ENCODE measurements around the gene ROBO1. TPM values are rescaled to one million over a fixed set of nuclear protein-coding genes. Genes with fewer than 3 reads are reported as not detected.
"Not testable (repeated sequence)": the region's sequence is repeated elsewhere in the genome, so short reads cannot be mapped to it uniquely, and the experiment has no call there.

Gene ROBO1
- total RNA-seq, 8 experiments from 2014 or later: 45.0 to 147 (median 67.8) TPM

DNA sequence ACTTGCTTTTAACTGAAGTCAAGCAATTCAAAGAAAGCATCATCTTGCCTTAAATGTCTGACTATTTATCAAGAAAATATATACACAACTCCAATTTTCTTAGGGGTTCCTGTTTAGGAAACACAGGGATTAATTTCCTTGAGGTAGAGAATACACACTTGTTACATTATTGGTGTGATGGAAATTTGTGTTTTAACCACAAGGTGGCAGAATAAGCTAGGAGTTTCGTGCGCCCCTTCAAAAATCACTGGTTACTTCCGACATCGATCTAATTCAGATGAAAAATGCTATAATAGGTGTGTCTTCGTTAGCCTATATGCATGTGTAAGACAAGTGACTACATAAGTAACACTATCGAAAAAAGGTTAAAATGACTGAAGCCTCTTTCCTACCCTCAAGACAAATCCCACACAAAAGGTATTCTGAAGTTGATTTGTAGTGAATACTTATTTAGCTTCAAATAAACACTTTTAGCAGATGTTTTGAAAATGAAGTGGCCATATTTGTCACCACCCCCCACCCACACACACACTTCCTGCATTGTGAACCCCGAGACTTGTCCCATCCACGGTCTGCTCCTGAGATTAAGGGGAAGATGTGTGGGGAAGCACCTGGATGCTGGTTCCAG, 246.5 kb downstream of the ROBO1 start:
- H3K4me3 ChIP-seq: no peak overlapping the region
- 0 to 14% (median 2%) methylated on average over 1 to 8 of the region's 8 CpGs for WGBS, 10 experiments
- in situ Hi-C loops (cut with MboI; ENCODE audit: low pct_unique_long_range_greater_than_20kb in 2 of 9, low sequenced_read_pairs in 9 of 9, unreplicated experiment in 9 of 9): loop anchor here in 5 of 9 experiments (25.0 kb wide), 3 partner anchors 434 to 1166 kb away; no protein-coding TSS in a partner anchor
- H3K27ac ChIP-seq: no peak overlapping the region
- peak; percentile 33 to 79 (median 56) for ATAC-seq (replicated peaks in 6 of 8)
- H3K4me1 ChIP-seq (replicated peaks in 1 of 2): peaks cover 0 to 7% of the 10 kb centered on the region in 2 donors

GRCh38 chr3:79517766-79518413, 249.9 kb downstream of the ROBO1 start:
- peak in 4 of 8 experiments; percentile 50 to 67 (median 63) for ATAC-seq (replicated peaks in 6 of 8)
- WGBS, 10 experiments: 0 to 62% (median 25%) methylated on average over 1 to 2 of the region's 2 CpGs; no CpG with 5 or more reads in 1 of the 10 experiments

DNA sequence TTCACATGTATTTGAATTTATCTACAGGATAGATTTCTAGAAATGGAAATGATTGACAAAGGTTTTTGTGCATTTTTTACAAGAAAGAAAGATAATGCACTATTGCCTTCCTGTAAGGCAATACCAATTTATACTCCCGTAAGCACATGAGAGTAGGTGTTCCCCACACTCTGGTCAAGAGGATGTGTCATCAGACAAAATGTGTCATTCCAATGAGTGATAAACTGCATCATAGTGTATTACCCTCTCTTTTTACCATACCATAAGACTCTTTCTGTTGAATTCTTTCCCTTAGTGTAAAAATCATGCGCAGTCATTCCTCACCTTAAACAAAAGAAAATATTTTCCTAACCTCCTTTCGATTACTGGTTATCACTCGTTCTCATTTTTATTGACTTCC, 251.0 kb downstream of the ROBO1 start:
- in situ Hi-C loops (cut with MboI; ENCODE audit: low pct_unique_long_range_greater_than_20kb in 2 of 9, low sequenced_read_pairs in 9 of 9, unreplicated experiment in 9 of 9): loop anchor here in 6 of 9 experiments (10.0 to 25.0 kb wide), 4 partner anchors 429 to 1178 kb away; no protein-coding TSS in a partner anchor

More at GRCh38 chr3:79517766-79518413, 249.9 kb downstream of the ROBO1 start:
- Histone ChIP-seq H3K27ac (no peak overlapping the region), H3K4me1 (replicated peaks in 1 of 2) (peaks cover 0 to 25% of the 10 kb centered on the region in 2 donors), H3K4me3 (no peak overlapping the region)
- in situ Hi-C loops (cut with MboI; ENCODE audit: low pct_unique_long_range_greater_than_20kb in 2 of 9, low sequenced_read_pairs in 9 of 9, unreplicated experiment in 9 of 9): loop anchor here in 6 of 9 experiments (10.0 to 25.0 kb wide), 4 partner anchors 431 to 1177 kb away; no protein-coding TSS in a partner anchor

GRCh38 chr3:79515072-79515471, 252.7 kb downstream of the ROBO1 start:
- Histone ChIP-seq H3K4me1 (replicated peaks in 1 of 2) (peaks cover 0 to 24% of the 10 kb centered on the region in 2 donors), H3K4me3 (no peak overlapping the region), H3K27ac (no peak overlapping the region)
- WGBS, 10 experiments: 0 to 100% (median 67%) methylated on average over 1 to 4 of the region's 4 CpGs
- in situ Hi-C loops (cut with MboI; ENCODE audit: low pct_unique_long_range_greater_than_20kb in 2 of 9, low sequenced_read_pairs in 9 of 9, unreplicated experiment in 9 of 9): loop anchor here in 6 of 9 experiments (10.0 to 25.0 kb wide), 4 partner anchors 428 to 1180 kb away; no protein-coding TSS in a partner anchor
- ATAC-seq (replicated peaks in 6 of 8): peak; percentile 21 to 86 (median 41)

More for the DNA sequence above, 251.0 kb downstream of the ROBO1 start:
- no peak overlapping the region for H3K27ac ChIP-seq
- 52 to 100% (median 91%) methylated on average over 2 to 4 of the region's 4 CpGs for WGBS, 10 experiments
- no peak for ATAC-seq (replicated peaks in 6 of 8)
- H3K4me3 ChIP-seq: no peak overlapping the region
- H3K4me1 ChIP-seq (replicated peaks in 1 of 2): peaks cover 0 to 27% of the 10 kb centered on the region in 2 donors

GRCh38 chr3:79514069-79514468, 253.7 kb downstream of the ROBO1 start:
- H3K4me3 ChIP-seq: no peak overlapping the region
- in situ Hi-C loops (cut with MboI; ENCODE audit: low pct_unique_long_range_greater_than_20kb in 2 of 9, low sequenced_read_pairs in 9 of 9, unreplicated experiment in 9 of 9): loop anchor here in 6 of 9 experiments (10.0 to 25.0 kb wide), 4 partner anchors 427 to 1181 kb away; no protein-coding TSS in a partner anchor
- 43 to 100% (median 85%) methylated on average over 1 to 3 of the region's 3 CpGs; no CpG with 5 or more reads in 4 of the 10 experiments for WGBS, 10 experiments

DNA sequence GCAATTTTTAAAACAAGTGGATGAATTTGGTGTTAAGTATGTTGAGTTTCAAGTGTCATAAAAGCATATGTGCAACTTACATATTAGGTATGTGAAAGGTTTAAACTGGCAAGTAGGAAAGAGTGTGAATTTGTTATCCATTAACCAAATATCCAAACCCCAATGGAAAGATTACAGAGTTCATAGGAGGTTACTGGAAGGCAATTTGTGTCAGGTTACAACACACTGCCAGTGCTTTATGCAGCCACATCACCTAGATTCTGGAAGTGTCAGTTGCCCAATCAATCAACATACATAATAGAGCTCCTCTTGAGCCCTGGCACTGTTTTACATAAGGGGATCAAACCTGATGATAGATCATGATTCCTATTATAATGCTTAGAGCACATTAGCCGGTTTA, 261.0 kb downstream of the ROBO1 start:
- in situ Hi-C loops (cut with MboI; ENCODE audit: low pct_unique_long_range_greater_than_20kb in 2 of 9, low sequenced_read_pairs in 9 of 9, unreplicated experiment in 9 of 9): loop anchor here in 5 of 9 experiments (25.0 kb wide), 3 partner anchors 419 to 1181 kb away; no protein-coding TSS in a partner anchor
- H3K27ac ChIP-seq: no peak overlapping the region
- ATAC-seq (replicated peaks in 6 of 8): no peak
- 29 to 100% (median 56%) methylated on average over 1 of the region's 1 CpG; no CpG with 5 or more reads in 2 of the 10 experiments for WGBS, 10 experiments
- no peaks in the 10 kb centered on the region for H3K4me1 ChIP-seq (replicated peaks in 1 of 2)
- no peak overlapping the region for H3K4me3 ChIP-seq

More at GRCh38 chr3:79514069-79514468, 253.7 kb downstream of the ROBO1 start:
- peaks cover 0 to 24% of the 10 kb centered on the region in 2 donors for H3K4me1 ChIP-seq (replicated peaks in 1 of 2)
- no peak overlapping the region for H3K27ac ChIP-seq
- no peak for ATAC-seq (replicated peaks in 6 of 8)

- not testable (repeated sequence) for H3K27ac ChIP-seq; ATAC-seq (replicated peaks in 6 of 8); H3K4me1 ChIP-seq (replicated peaks in 1 of 2); H3K4me3 ChIP-seq
- in situ Hi-C loops (cut with MboI; ENCODE audit: low pct_unique_long_range_greater_than_20kb in 2 of 9, low sequenced_read_pairs in 9 of 9, unreplicated experiment in 9 of 9): loop anchor here in 5 of 9 experiments (25.0 kb wide), 3 partner anchors 415 to 1185 kb away; no protein-coding TSS in a partner anchor
- no CpG with 5 or more reads among the region's 39 CpGs for WGBS, 10 experiments
These were observed 265.5 kb downstream of the ROBO1 start for GRCh38 chr3:79502216-79502681.

GRCh38 chr3:79497447-79498111, 270.2 kb downstream of the ROBO1 start:
- in situ Hi-C loops (cut with MboI; ENCODE audit: low pct_unique_long_range_greater_than_20kb in 2 of 9, low sequenced_read_pairs in 9 of 9, unreplicated experiment in 9 of 9): loop anchor here in 3 of 9 experiments (25.0 kb wide), 2 partner anchors 110 to 835 kb away; no protein-coding TSS in a partner anchor
- no peak overlapping the region for H3K4me3 ChIP-seq
- no peak for ATAC-seq (replicated peaks in 6 of 8)
- no peaks in the 10 kb centered on the region for H3K4me1 ChIP-seq (replicated peaks in 1 of 2)
- no peak overlapping the region for H3K27ac ChIP-seq
- 13 to 38% (median 23%) methylated on average over 4 to 7 of the region's 7 CpGs for WGBS, 10 experiments

DNA sequence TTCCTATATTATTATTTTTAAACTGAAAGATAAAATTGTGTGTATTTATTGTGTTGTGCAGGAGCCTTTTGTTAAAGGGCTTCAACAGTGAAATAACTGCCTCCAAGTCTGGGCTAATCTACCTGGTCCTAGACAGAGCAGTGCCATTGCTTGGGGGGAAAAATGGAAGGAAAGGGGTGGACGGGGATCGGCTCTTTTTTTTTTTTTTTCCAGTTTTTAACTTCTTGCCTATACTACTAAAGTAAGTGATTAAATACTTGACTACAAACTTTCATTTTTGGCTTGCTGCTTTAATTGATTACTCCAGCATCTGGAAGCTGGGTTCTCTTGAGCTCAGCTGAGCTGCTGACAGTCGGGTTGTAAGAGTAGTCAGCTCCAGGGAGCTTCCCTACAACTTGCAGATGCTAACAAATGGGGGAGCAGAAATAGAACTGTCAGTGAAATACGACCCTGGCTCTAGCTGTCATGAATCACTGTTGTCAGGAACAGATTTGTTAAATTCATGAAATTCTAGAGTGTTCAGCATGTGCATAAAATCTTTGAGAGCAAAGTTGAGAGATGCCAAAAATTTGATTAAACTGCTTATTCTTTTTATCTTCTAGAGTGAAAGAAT, 276.7 kb downstream of the ROBO1 start:
- in situ Hi-C loops (cut with MboI; ENCODE audit: low pct_unique_long_range_greater_than_20kb in 2 of 9, low sequenced_read_pairs in 9 of 9, unreplicated experiment in 9 of 9): loop anchor here in 3 of 9 experiments (25.0 kb wide), 2 partner anchors 104 to 829 kb away; no protein-coding TSS in a partner anchor
- Histone ChIP-seq H3K27ac (no peak overlapping the region), H3K4me1 (replicated peaks in 1 of 2) (no peaks in the 10 kb centered on the region), H3K4me3 (no peak overlapping the region)
- peak in 5 of 8 experiments; percentile 32 to 85 (median 78) for ATAC-seq (replicated peaks in 6 of 8)
- 0 to 100% (median 37%) methylated on average over 1 to 4 of the region's 4 CpGs; no CpG with 5 or more reads in 1 of the 10 experiments for WGBS, 10 experiments

DNA sequence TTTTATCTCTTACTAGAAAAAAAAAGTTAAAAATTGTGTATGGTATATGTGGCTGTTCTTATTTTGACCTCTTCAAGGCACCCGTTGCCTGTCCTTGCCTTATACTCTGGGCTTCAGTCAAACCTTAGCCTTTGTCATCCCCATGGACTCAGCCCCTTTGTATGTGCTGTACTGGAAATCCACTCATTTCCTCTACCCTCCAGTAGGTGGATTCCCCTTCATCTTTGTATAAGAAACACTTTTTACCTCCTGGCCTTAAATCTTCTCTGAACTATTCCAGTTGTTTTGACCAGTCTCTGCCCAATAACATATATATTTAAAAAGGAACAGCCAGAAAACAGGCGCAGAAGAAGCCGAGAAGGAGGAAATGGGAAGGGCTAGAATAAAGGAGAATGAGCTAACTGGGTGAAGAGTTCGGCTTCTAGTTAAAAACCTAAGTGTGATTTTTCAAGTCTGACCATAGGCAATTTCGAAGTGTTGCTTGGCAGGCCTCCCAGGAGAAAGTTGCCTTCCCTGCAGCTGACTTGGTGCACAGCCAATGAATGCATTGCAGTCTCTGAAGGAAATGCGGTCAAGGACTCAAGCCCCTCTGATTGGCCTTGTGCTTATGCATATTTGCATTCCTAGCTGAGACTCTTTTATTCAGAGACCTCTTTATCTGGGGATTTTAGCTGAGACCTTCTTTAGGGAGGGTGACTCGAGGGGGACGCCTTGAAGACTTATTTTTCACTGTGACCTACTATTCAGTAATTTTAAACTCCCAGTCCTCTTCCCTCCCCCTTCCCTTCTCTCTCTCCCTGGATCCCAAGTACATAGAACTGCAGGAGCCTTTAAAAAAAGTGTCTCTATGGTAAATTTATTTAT, 277.4 kb downstream of the ROBO1 start:
- Histone ChIP-seq H3K27ac (no peak overlapping the region), H3K4me3 (no peak overlapping the region), H3K4me1 (replicated peaks in 1 of 2) (no peaks in the 10 kb centered on the region)
- WGBS, 10 experiments: 2 to 100% (median 76%) methylated on average over 1 to 8 of the region's 8 CpGs; no CpG with 5 or more reads in 1 of the 10 experiments
- in situ Hi-C loops (cut with MboI; ENCODE audit: low pct_unique_long_range_greater_than_20kb in 2 of 9, low sequenced_read_pairs in 9 of 9, unreplicated experiment in 9 of 9): loop anchor here in 3 of 9 experiments (25.0 kb wide), 2 partner anchors 103 to 828 kb away; no protein-coding TSS in a partner anchor
- peak in 4 of 8 experiments; percentile 26 to 82 (median 66) for ATAC-seq (replicated peaks in 6 of 8)

DNA sequence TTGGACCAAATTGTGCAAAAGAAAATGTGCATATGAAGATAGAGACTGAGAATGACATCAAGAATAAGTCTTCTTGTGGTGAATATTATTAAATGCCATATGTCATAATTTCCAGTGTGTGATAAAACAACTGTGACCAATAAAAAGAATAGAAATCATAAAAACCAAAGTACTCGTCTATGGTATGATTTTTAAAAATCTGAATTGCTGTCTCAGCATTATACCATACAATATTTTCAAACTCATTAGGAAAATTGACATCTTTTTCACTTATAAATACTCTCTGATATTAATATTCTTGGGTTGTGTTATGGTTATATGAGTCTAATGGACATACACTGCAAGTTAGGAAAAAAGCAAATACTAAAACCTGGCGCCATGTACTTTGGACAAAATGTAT, 279.4 kb downstream of the ROBO1 start:
- Histone ChIP-seq H3K27ac (no peak overlapping the region), H3K4me1 (replicated peaks in 1 of 2) (no peaks in the 10 kb centered on the region), H3K4me3 (no peak overlapping the region)
- in situ Hi-C loops (cut with MboI; ENCODE audit: low pct_unique_long_range_greater_than_20kb in 2 of 9, low sequenced_read_pairs in 9 of 9, unreplicated experiment in 9 of 9): loop anchor here in 3 of 9 experiments (25.0 kb wide), 2 partner anchors 101 to 826 kb away; no protein-coding TSS in a partner anchor
- ATAC-seq (replicated peaks in 6 of 8): no peak
- WGBS, 10 experiments: 52 to 100% (median 90%) methylated on average over 1 to 2 of the region's 2 CpGs; no CpG with 5 or more reads in 2 of the 10 experiments
